ENCODE data around the gene ARIH1. TPM values are rescaled to one million over a fixed set of nuclear protein-coding genes. Genes with fewer than 3 reads are reported as not detected.

The ARIH1 gene
- total and polyA plus RNA-seq, 10 of the 15 experiments (the other 5 are each of a cell fraction or from before 2014, with no cell fraction given): 14.7 to 99.5 (median 26.5) TPM

DNA sequence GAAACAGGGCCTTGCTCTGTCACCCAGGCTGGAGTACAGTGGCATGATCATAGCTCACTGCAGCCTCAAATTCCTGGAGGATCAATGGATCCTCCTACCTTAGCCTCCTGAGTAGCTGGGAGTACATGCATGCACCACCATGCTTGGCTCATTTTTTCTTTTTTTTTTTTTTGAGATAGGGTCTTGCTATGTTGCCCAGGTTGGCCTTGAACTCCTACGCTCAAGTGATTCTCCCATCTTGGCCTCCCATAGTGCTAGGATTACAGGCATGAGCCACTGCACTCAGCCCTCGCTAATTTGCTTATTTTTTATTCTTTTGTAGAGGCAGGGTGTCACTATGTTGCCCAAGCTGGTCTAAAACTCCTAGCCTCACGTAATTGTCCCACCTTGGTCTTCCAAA is 6.0 kb upstream of the ARIH1 start:
- DNase-seq (ENCODE audit: low read depth, low spot score): no peak
- in situ Hi-C loops (cut with MboI): no loop called here
- H3K9me3 ChIP-seq (replicated peaks; ENCODE audit: control insufficient read depth, insufficient read depth, low read length): no peaks in the 10 kb centered on the region
- H3K4me1 ChIP-seq (ENCODE audit: control insufficient read depth, insufficient read depth, low read length): no peaks in the 10 kb centered on the region
- no peak overlapping the region for H3K4me3 ChIP-seq
- peaks cover 2% of the 10 kb centered on the region for H3K79me2 ChIP-seq (ENCODE audit: control insufficient read depth, insufficient read depth, low read length)
- no peak overlapping the region for H3K9ac ChIP-seq (ENCODE audit: control insufficient read depth, insufficient read depth, low read length)
- no peak for FAIRE-seq
- TF ChIP-seq SUZ12 (IDR thresholded peaks at IDR 0.05; ENCODE audit: unreplicated experiment) (no peak), TCF12 (IDR thresholded peaks at IDR 0.05; ENCODE audit: low read depth, low read length) (no peak), SRF (IDR thresholded peaks at IDR 0.05; ENCODE audit: low read depth in 2 of 2, low read length in 2 of 2) (no peak), MXI1 (IDR thresholded peaks at IDR 0.05; ENCODE audit: low read depth, low read length) (no peak), NRF1 (conservative IDR thresholded peaks at IDR 0.05; ENCODE audit: low read depth, low read length) (no peak)
- TF ChIP-seq, protein P1, sequence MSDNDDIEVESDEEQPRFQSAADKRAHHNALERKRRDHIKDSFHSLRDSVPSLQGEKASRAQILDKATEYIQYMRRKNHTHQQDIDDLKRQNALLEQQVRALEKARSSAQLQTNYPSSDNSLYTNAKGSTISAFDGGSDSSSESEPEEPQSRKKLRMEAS (IDR thresholded peaks at IDR 0.05; ENCODE audit: low read depth, low read length): no peak
- TF ChIP-seq, protein P2, sequence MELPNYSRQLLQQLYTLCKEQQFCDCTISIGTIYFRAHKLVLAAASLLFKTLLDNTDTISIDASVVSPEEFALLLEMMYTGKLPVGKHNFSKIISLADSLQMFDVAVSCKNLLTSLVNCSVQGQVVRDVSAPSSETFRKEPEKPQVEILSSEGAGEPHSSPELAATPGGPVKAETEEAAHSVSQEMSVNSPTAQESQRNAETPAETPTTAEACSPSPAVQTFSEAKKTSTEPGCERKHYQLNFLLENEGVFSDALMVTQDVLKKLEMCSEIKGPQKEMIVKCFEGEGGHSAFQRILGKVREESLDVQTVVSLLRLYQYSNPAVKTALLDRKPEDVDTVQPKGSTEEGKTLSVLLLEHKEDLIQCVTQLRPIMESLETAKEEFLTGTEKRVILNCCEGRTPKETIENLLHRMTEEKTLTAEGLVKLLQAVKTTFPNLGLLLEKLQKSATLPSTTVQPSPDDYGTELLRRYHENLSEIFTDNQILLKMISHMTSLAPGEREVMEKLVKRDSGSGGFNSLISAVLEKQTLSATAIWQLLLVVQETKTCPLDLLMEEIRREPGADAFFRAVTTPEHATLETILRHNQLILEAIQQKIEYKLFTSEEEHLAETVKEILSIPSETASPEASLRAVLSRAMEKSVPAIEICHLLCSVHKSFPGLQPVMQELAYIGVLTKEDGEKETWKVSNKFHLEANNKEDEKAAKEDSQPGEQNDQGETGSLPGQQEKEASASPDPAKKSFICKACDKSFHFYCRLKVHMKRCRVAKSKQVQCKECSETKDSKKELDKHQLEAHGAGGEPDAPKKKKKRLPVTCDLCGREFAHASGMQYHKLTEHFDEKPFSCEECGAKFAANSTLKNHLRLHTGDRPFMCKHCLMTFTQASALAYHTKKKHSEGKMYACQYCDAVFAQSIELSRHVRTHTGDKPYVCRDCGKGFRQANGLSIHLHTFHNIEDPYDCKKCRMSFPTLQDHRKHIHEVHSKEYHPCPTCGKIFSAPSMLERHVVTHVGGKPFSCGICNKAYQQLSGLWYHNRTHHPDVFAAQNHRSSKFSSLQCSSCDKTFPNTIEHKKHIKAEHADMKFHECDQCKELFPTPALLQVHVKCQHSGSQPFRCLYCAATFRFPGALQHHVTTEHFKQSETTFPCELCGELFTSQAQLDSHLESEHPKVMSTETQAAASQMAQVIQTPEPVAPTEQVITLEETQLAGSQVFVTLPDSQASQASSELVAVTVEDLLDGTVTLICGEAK (IDR thresholded peaks at IDR 0.05; ENCODE audit: borderline replicate concordance): no peak
- BruUV-seq (replicated peaks): no TSS peak
- no peak overlapping the region for H3K4me2 ChIP-seq (ENCODE audit: control insufficient read depth, insufficient read depth)
- no peaks in the 10 kb centered on the region for H3K36me3 ChIP-seq (ENCODE audit: control insufficient read depth in 2 of 2, insufficient read depth in 2 of 2, low read length in 1 of 2)
- no peaks in the 10 kb centered on the region for H3K27me3 ChIP-seq (replicated peaks in 1 of 2; ENCODE audit: control insufficient read depth in 2 of 2, insufficient read depth in 2 of 2, low read length in 1 of 2)
- H3K27ac ChIP-seq (ENCODE audit: control insufficient read depth, insufficient read depth): no peak overlapping the region
- ChIA-PET RAD21 (ENCODE audit: unreplicated experiment) (interaction anchor here (0.7 kb wide), 1 partner anchor 84 kb away, joined by 3 read pairs; no protein-coding TSS in a partner anchor), SMC1A (ENCODE audit: uncharacterized antibody, unreplicated experiment) (no interaction called here), CTCF (no interaction called here), POLR2A (no interaction called here)
- no peak overlapping the region for H2AFZ ChIP-seq (ENCODE audit: control insufficient read depth, low read depth, low read length)
- WGBS (ENCODE audit: insufficient coverage, insufficient replicate concordance, low lambda C conversion rate, missing lambda C conversion rate): 85% methylated on average over 3 of the region's 3 CpGs
- H4K20me1 ChIP-seq (ENCODE audit: control insufficient read depth, insufficient read depth): no peaks in the 10 kb centered on the region
- intact Hi-C loops (cut with micrococcal nuclease; ENCODE audit: unreplicated experiment): no loop called here
- no peak for ATAC-seq

Data from GM12878 (cell line).